WI38 (cell line): ENCODE data around the gene SLC16A7.
"Not testable (repeated sequence)": the region's sequence is repeated elsewhere in the genome, so short reads cannot be mapped to it uniquely, and the experiment has no call there.

Experiments used
- H3K4me3 ChIP-seq: 2 replicates; pipeline ENCODE4 v1.5.1; 2011; ENCODE audit warnings: low read depth, mild to moderate bottlenecking, control low read depth, low read length
- TF ChIP-seq, protein P1 (sequence below): IDR thresholded peaks from 2 replicates; pipeline ENCODE4 v1.5.1; 2012; ENCODE audit warnings: low read depth, mild to moderate bottlenecking, control low read depth, low read length

The SLC16A7 gene

GRCh38 chr12:59597385-59597781, 1.6 kb downstream of the SLC16A7 start:
- peak overlapping the region; percentile 66 for H3K4me3 ChIP-seq
- TF ChIP-seq, protein P1, sequence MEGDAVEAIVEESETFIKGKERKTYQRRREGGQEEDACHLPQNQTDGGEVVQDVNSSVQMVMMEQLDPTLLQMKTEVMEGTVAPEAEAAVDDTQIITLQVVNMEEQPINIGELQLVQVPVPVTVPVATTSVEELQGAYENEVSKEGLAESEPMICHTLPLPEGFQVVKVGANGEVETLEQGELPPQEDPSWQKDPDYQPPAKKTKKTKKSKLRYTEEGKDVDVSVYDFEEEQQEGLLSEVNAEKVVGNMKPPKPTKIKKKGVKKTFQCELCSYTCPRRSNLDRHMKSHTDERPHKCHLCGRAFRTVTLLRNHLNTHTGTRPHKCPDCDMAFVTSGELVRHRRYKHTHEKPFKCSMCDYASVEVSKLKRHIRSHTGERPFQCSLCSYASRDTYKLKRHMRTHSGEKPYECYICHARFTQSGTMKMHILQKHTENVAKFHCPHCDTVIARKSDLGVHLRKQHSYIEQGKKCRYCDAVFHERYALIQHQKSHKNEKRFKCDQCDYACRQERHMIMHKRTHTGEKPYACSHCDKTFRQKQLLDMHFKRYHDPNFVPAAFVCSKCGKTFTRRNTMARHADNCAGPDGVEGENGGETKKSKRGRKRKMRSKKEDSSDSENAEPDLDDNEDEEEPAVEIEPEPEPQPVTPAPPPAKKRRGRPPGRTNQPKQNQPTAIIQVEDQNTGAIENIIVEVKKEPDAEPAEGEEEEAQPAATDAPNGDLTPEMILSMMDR: no peak

- H3K4me3 ChIP-seq: no peak overlapping the region
- TF ChIP-seq, protein P1: no peak
Observed at GRCh38 chr12:59600171-59600570, 4.3 kb downstream of the SLC16A7 start.

- TF ChIP-seq, protein P1: no peak
- H3K4me3 ChIP-seq: no peak overlapping the region
Observed at GRCh38 chr12:59603754-59604153, 7.9 kb downstream of the SLC16A7 start.

DNA sequence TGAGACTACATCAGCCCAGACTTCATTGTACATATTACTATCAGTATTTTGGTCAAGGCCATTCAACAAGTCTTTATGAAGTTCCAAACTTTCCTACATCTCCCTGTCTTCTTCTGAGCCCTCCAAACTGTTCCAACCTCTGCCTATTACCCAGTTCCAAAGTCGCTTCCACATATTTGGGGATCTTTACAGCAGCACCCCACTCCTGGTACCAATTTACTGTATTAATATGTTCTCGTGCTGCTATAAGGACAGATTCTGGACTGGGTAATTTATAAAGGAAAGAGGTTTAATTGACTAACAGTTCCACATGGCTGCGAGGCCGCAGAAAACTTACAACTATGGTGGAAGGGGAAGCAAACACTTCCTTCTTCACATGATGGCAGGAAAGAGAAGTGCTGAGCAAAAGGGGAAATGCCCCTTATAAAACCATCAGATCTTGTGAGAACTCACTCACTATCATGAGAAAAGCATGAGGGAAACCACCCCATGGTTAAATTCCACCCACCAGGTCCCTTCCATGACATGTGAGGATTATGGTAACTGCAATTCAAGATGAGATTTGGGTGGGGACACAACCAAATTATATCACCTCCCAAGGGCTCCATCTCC, 17.1 kb downstream of the SLC16A7 start:
- H3K4me3 ChIP-seq: not testable (repeated sequence)

DNA sequence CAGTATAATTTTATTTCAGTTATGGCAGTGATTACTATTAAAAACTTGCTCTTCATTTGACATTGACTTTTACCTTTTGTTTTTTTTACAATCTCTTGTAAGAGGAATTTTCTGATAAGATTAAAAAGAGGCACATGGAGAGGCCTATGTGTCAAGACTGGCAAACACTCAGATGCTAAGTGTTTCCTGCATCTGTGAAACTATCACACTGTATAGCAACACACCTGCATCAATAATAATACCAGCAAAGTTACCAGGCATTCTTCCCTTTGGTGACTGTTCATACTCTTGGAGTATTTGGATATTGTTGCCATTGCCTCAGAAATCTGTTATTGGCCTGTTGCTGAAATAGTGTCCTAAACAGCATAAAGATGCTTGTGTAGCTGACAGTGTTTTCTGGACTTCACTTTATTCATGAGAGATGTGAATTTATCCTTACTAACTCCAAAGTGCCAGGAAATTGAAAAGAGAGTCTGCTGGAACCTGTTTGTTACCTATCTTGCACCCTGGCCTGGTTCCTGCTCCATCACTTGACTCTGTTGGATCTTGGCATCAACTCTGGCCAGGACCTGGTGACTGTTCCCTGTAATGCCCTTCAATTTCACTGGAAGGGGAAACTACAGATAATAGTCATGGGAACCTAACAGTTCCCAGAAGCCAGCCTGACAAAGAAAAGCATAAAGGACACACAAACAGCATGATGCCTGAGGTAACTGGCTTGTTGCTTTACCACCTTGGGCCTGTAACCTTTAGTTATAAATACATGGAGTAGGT, 19.8 kb downstream of the SLC16A7 start:
- no peak overlapping the region for H3K4me3 ChIP-seq
- TF ChIP-seq, protein P1: no peak

- no peak overlapping the region for H3K4me3 ChIP-seq
- TF ChIP-seq, protein P1: no peak
Observed at GRCh38 chr12:59619461-59620240, 23.8 kb downstream of the SLC16A7 start.

DNA sequence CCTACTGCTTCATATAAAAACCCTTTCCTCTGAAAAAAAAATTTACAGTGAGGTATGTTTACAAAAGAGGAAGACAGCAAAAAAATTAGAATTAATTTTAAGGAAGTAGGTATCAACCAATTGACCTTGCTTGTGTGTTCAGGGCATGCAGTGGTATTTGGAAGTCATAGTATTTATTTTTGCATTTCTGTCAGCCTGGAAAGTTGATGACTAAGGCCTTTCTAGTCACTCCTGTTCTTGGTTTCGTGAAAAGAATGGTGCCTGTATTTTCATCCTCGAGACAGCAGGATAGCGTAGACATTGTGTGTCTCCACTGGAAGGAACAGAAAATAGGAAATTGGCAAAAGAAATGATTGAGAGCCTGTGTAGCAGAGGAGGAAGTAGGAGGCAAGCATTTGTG, 24.5 kb downstream of the SLC16A7 start:
- TF ChIP-seq, protein P1: no peak

More for the DNA sequence above, 24.5 kb downstream of the SLC16A7 start:
- H3K4me3 ChIP-seq: no peak overlapping the region
